ENCODE measurements around the gene IVL.

Gene IVL

GRCh38 chr1:152946651-152947256 is 38.4 kb downstream of the IVL start, which contains the start of gene SPRR5:
Gene SPRR5 (plus strand): TSS chr1:152947206. CDS start chr1:152948555, 1,349 bp downstream.
- no peak for DNase-seq (ENCODE audit: low read depth in 1 of 2, low spot score in 1 of 2)

GRCh38 chr1:152951711-152952110 is 43.4 kb downstream of the IVL start:
- no peak for DNase-seq (ENCODE audit: low read depth in 1 of 2, low spot score in 1 of 2)

- DNase-seq (ENCODE audit: low read depth in 1 of 2, low spot score in 1 of 2), result no peak
These were observed 45.4 kb downstream of the IVL start for GRCh38 chr1:152953761-152954160.

GRCh38 chr1:152954436-152954835 is 46.1 kb downstream of the IVL start:
- DNase-seq (ENCODE audit: low read depth in 1 of 2, low spot score in 1 of 2), result no peak

GRCh38 chr1:152957561-152957960 is 49.2 kb downstream of the IVL start:
- DNase-seq (ENCODE audit: low read depth in 1 of 2, low spot score in 1 of 2), result no peak

GRCh38 chr1:152959273-152959672 is 50.9 kb downstream of the IVL start:
- no peak for DNase-seq (ENCODE audit: low read depth in 1 of 2, low spot score in 1 of 2)

- DNase-seq (ENCODE audit: low read depth in 1 of 2, low spot score in 1 of 2), result no peak
These were observed 51.6 kb downstream of the IVL start for GRCh38 chr1:152959801-152960451.

GRCh38 chr1:152960452-152961044 is 52.2 kb downstream of the IVL start:
- no peak for DNase-seq (ENCODE audit: low read depth in 1 of 2, low spot score in 1 of 2)
